Adipocyte (in vitro differentiated cells): ENCODE results near the gene AKAP1.

Experiments used
- DNase-seq: peaks from one replicate; pipeline ENCODE4 v3.0.0-alpha.2; 2015; ENCODE audit warnings: low read depth
- H3K27me3 ChIP-seq: replicated peaks from 2 replicates; pipeline ENCODE4 v1.7.0; 2013; ENCODE audit warnings: mild to moderate bottlenecking, low read length, moderate library complexity; ENCODE audit not compliant: control insufficient read depth, insufficient read depth
- H3K36me3 ChIP-seq: 2 replicates; pipeline ENCODE4 v1.7.0; 2013; ENCODE audit warnings: low read length, mild to moderate bottlenecking, moderate library complexity; ENCODE audit not compliant: control insufficient read depth, insufficient read depth, severe bottlenecking
- H3K4me1 ChIP-seq: 2 replicates; pipeline ENCODE4 v1.7.0; 2013; ENCODE audit warnings: mild to moderate bottlenecking, low read length, moderate library complexity; ENCODE audit not compliant: control insufficient read depth, insufficient read depth
- H3K4me3 ChIP-seq: 2 replicates; pipeline ENCODE4 v1.7.0; 2013; ENCODE audit warnings: mild to moderate bottlenecking, low read length, moderate library complexity
- H3K9ac ChIP-seq: 2 replicates; pipeline ENCODE4 v1.7.0; 2013; ENCODE audit warnings: mild to moderate bottlenecking, low read length, moderate library complexity
- H3K9me3 ChIP-seq: 2 replicates; pipeline ENCODE4 v1.7.0; 2013; ENCODE audit warnings: mild to moderate bottlenecking, low read length, moderate library complexity; ENCODE audit not compliant: control insufficient read depth

AKAP1 gene

GRCh38 chr17:57050306-57050705, 34.7 kb upstream of the AKAP1 start:
- no peak for DNase-seq
- H3K27me3 ChIP-seq = peaks cover 39% of the 10 kb centered on the region
- no peak overlapping the region for H3K4me3 ChIP-seq
- no peaks in the 10 kb centered on the region for H3K9me3 ChIP-seq
- H3K36me3 ChIP-seq = no peaks in the 10 kb centered on the region
- no peak overlapping the region for H3K9ac ChIP-seq
- H3K4me1 ChIP-seq = peaks cover 9% of the 10 kb centered on the region

DNA sequence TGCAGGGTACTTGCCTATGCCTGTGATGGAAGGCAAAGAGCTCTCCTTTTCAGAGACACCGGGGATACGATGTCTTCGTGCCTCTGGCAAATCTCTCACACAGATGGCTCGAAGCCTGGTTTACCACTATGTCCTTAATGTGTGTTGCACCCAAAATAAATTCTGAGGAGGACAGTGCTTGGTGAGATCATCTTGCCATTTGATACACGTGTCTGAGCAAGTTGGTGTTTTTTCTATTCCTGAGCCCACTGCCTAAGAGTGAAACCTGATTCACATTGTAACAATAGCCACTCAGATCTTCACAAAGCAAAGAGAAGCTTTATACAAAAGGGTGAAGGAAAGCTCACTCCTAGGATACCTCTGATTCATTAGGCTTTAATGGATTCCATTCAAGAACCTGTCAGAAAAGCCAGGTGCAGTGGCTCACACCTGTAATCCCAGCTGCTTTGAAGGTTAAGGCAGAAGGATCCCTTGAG, 33.1 kb upstream of the AKAP1 start:
- H3K4me1 ChIP-seq = peaks cover 3% of the 10 kb centered on the region
- peaks cover 30% of the 10 kb centered on the region for H3K27me3 ChIP-seq
- H3K36me3 ChIP-seq = no peaks in the 10 kb centered on the region
- no peak overlapping the region for H3K4me3 ChIP-seq
- DNase-seq = no peak
- no peaks in the 10 kb centered on the region for H3K9me3 ChIP-seq
- no peak overlapping the region for H3K9ac ChIP-seq

DNA sequence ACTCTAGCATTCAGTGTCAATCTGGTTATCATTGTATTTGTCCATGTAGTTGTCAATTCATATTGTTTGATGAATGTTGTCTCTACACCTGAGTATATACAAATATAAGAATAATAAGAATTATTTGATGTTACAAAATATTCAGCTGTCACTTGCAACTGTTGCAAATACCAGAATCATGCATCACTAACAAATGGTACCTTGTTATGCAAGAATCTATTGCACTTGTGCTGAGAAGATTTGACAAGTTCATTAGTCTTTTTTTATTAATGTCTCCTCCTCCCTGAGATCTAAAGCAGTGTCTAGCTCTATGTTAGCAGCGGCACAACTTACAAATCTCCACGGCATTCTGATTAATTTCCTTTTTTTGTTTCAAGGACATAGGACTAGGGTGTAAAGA, 22.2 kb upstream of the AKAP1 start:
- Histone ChIP-seq H3K4me1 (peaks cover 4% of the 10 kb centered on the region), H3K27me3 (peaks cover 4% of the 10 kb centered on the region), H3K9me3 (no peaks in the 10 kb centered on the region), H3K4me3 (no peak overlapping the region), H3K36me3 (no peaks in the 10 kb centered on the region), H3K9ac (no peak overlapping the region)
- DNase-seq = no peak

GRCh38 chr17:57067162-57067561, 17.9 kb upstream of the AKAP1 start:
- Histone ChIP-seq H3K36me3 (no peaks in the 10 kb centered on the region), H3K9me3 (no peaks in the 10 kb centered on the region), H3K4me3 (no peak overlapping the region), H3K9ac (no peak overlapping the region), H3K4me1 (peaks cover 4% of the 10 kb centered on the region), H3K27me3 (peaks cover 8% of the 10 kb centered on the region)
- DNase-seq = no peak

- DNase-seq = no peak
- no peaks in the 10 kb centered on the region for H3K36me3 ChIP-seq
- H3K4me1 ChIP-seq = peaks cover 4% of the 10 kb centered on the region
- H3K9ac ChIP-seq = no peak overlapping the region
- H3K27me3 ChIP-seq = peaks cover 8% of the 10 kb centered on the region
- H3K9me3 ChIP-seq = no peaks in the 10 kb centered on the region
- H3K4me3 ChIP-seq = no peak overlapping the region
These were observed 17.3 kb upstream of the AKAP1 start for GRCh38 chr17:57067781-57068180.

DNA sequence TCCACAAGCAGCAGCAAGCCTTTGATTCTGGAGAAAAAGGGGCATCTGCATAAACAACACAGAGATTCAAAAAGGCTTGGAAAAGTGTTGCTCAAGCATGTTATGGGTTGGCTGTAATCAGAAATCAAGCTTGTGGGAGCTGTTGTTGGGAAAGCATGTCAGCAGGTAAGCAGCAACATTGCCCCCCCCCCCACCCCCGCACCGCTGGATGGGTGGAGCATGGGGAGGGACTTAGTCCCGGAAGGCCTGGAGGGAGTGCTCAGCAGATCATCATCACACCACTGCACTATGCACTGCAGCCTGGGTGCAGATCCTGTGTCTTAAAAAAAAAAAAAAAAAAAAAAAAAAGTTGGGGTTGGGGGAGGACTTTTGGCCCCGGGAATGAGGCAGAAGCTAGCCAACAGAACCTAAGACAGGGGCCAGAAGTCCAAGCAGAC, 16.8 kb upstream of the AKAP1 start:
- H3K27me3 ChIP-seq = peaks cover 5% of the 10 kb centered on the region
- DNase-seq = no peak
- peaks cover 1% of the 10 kb centered on the region for H3K4me1 ChIP-seq
- no peaks in the 10 kb centered on the region for H3K9me3 ChIP-seq
- no peak overlapping the region for H3K4me3 ChIP-seq
- H3K36me3 ChIP-seq = no peaks in the 10 kb centered on the region
- no peak overlapping the region for H3K9ac ChIP-seq

GRCh38 chr17:57068707-57069106, 16.3 kb upstream of the AKAP1 start:
- H3K4me3 ChIP-seq = no peak overlapping the region
- H3K4me1 ChIP-seq = peaks cover 2% of the 10 kb centered on the region
- H3K9me3 ChIP-seq = no peaks in the 10 kb centered on the region
- H3K27me3 ChIP-seq = peaks cover 4% of the 10 kb centered on the region
- DNase-seq = no peak
- no peak overlapping the region for H3K9ac ChIP-seq
- H3K36me3 ChIP-seq = no peaks in the 10 kb centered on the region

GRCh38 chr17:57071991-57072944, 12.8 kb upstream of the AKAP1 start:
- Histone ChIP-seq H3K9me3 (no peaks in the 10 kb centered on the region), H3K27me3 (peaks cover 4% of the 10 kb centered on the region)

DNA sequence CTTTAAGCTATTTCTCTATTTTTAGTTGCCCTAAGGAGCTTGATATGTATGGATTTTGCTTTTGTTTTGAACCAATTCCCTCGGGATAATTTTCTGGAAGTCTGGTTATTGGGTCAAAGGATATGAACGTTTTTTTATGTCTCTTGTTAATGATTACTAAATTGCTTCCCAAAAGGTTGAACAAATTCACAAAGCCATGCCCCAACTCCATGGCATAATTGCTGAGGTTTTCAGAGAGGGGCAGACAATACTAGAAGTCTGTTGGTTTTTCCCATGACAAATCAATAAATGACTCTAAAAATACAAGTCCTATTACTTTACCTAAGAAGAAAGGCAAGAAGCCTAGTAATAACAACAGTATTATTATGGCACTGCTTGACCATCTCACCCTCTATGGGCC, 11.4 kb upstream of the AKAP1 start:
- Histone ChIP-seq H3K9me3 (no peaks in the 10 kb centered on the region), H3K36me3 (no peaks in the 10 kb centered on the region), H3K4me3 (no peak overlapping the region), H3K4me1 (peaks cover 2% of the 10 kb centered on the region), H3K9ac (no peak overlapping the region), H3K27me3 (peaks cover 3% of the 10 kb centered on the region)
- DNase-seq = no peak

More at GRCh38 chr17:57071991-57072944, 12.8 kb upstream of the AKAP1 start:
- H3K9ac ChIP-seq = no peak overlapping the region
- no peak overlapping the region for H3K4me3 ChIP-seq
- no peaks in the 10 kb centered on the region for H3K36me3 ChIP-seq
- no peak for DNase-seq
- H3K4me1 ChIP-seq = peaks cover 2% of the 10 kb centered on the region

DNA sequence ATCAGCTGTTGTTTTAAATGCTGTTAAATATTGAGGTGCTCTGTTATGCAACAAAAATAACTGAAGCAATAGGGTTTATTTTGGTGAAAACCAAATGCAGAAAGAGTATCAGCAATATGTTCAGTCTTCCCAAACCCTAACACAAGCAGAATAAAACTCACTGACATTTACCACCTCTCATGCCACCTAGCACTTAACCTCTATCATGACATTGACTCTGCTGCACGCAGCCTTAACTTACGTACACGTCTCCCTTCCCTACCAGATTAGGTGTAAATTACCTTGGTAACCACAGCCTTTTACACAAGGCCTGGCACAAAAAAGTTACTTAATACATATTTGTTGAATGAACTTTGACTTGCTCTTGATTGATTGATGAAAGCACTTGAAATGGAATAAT, 9.9 kb upstream of the AKAP1 start:
- Histone ChIP-seq H3K4me3 (no peak overlapping the region), H3K9me3 (no peaks in the 10 kb centered on the region), H3K4me1 (peaks cover 2% of the 10 kb centered on the region), H3K9ac (no peak overlapping the region), H3K36me3 (no peaks in the 10 kb centered on the region), H3K27me3 (no peaks in the 10 kb centered on the region)
- no peak for DNase-seq

DNA sequence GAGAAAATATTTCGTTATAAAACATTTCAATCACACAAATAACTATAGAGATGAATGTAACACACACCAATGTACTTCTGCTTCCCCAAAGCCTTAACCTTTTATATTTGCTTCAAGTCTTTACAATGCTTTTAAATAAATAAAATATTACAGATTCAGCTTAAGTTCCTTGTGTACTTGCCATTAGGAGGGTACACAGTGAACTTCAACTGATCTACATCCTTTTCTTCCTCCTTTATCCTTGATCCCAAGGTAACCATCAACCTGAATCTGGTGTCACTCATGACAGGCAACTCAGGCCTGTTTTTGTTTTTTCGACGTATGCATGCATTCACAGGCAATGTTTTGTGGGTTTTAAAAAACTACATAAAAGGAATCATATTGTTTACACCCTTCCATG, 9.3 kb upstream of the AKAP1 start:
- Histone ChIP-seq H3K27me3 (no peaks in the 10 kb centered on the region), H3K4me1 (peaks cover 2% of the 10 kb centered on the region), H3K4me3 (no peak overlapping the region), H3K9ac (no peak overlapping the region), H3K9me3 (no peaks in the 10 kb centered on the region), H3K36me3 (no peaks in the 10 kb centered on the region)
- DNase-seq = no peak
